Neutrophil (primary cell): Measurements from ENCODE around the gene LY86.

Experiments
- H3K27ac ChIP-seq: fragments of 200-600 bp; sonication (generic); 2 replicates; pipeline ENCODE4 v1.5.1; 2016; ENCODE audit warnings: mild to moderate bottlenecking, moderate library complexity
- H3K27me3 ChIP-seq: fragments of 200-600 bp; sonication (generic); 2 replicates; pipeline ENCODE4 v1.6.0; 2016; ENCODE audit warnings: mild to moderate bottlenecking
- H3K36me3 ChIP-seq: fragments of 200-600 bp; sonication (generic); 2 replicates; pipeline ENCODE4 v1.5.1; 2017
- H3K4me1 ChIP-seq, 2 experiments: fragments of 200-600 bp in 1 of 2; sonication (generic) in 1 of 2; 1 replicate in 1 of 2; 2 replicates in 1 of 2; pipeline versions ENCODE4 v1.5.1 to v1.6.1; 2013 to 2016; ENCODE audit warnings: low read depth in 1 of 2, low read length in 1 of 2, mild to moderate bottlenecking in 1 of 2, moderate library complexity in 1 of 2; ENCODE audit not compliant: control insufficient read depth in 1 of 2, insufficient read depth in 1 of 2
- H3K4me3 ChIP-seq, 2 experiments: fragments of 200-600 bp in 1 of 2; sonication (generic) in 1 of 2; 1 replicate in 1 of 2; 2 replicates in 1 of 2; pipeline ENCODE4 v1.5.1; 2013 to 2016; ENCODE audit warnings: low read depth in 1 of 2, low read length in 1 of 2, mild to moderate bottlenecking in 1 of 2, moderate library complexity in 1 of 2
- H3K9me3 ChIP-seq: fragments of 200-600 bp; sonication (generic); 2 replicates; pipeline ENCODE4 v1.5.1; 2016
- TF ChIP-seq, protein P1 (sequence below): fragments of 200-600 bp; sonication (generic); IDR thresholded peaks from 2 replicates; pipeline ENCODE4 v1.5.1; 2016; ENCODE audit warnings: antibody characterized with exemption

LY86 gene

DNA sequence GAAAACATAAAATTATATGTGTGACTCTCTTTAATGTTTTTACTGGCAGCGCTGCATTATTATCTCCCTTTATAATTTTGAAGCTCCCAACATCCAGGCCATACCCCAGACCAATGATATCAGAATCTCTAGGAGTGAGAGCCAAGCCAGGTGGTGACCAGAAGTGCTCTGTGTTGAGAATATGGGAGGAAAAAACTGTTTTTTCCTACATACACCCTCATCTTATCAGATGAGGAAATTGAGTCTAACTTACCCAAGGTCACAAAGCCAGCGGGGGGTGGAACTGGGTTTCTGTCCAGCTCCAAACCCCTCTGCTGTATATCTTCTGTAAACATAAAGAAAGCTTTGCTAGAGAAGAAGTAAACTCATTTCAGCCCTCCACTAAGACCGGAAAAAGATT is 42.5 kb downstream of the LY86 start:
- no peak overlapping the region for H3K4me3 ChIP-seq
- no peaks in the 10 kb centered on the region for H3K4me1 ChIP-seq
- TF ChIP-seq, protein P1, sequence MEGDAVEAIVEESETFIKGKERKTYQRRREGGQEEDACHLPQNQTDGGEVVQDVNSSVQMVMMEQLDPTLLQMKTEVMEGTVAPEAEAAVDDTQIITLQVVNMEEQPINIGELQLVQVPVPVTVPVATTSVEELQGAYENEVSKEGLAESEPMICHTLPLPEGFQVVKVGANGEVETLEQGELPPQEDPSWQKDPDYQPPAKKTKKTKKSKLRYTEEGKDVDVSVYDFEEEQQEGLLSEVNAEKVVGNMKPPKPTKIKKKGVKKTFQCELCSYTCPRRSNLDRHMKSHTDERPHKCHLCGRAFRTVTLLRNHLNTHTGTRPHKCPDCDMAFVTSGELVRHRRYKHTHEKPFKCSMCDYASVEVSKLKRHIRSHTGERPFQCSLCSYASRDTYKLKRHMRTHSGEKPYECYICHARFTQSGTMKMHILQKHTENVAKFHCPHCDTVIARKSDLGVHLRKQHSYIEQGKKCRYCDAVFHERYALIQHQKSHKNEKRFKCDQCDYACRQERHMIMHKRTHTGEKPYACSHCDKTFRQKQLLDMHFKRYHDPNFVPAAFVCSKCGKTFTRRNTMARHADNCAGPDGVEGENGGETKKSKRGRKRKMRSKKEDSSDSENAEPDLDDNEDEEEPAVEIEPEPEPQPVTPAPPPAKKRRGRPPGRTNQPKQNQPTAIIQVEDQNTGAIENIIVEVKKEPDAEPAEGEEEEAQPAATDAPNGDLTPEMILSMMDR: no peak
- H3K9me3 ChIP-seq: no peaks in the 10 kb centered on the region
- no peak overlapping the region for H3K27ac ChIP-seq
- no peaks in the 10 kb centered on the region for H3K36me3 ChIP-seq
- H3K27me3 ChIP-seq: peaks cover 4% of the 10 kb centered on the region

DNA sequence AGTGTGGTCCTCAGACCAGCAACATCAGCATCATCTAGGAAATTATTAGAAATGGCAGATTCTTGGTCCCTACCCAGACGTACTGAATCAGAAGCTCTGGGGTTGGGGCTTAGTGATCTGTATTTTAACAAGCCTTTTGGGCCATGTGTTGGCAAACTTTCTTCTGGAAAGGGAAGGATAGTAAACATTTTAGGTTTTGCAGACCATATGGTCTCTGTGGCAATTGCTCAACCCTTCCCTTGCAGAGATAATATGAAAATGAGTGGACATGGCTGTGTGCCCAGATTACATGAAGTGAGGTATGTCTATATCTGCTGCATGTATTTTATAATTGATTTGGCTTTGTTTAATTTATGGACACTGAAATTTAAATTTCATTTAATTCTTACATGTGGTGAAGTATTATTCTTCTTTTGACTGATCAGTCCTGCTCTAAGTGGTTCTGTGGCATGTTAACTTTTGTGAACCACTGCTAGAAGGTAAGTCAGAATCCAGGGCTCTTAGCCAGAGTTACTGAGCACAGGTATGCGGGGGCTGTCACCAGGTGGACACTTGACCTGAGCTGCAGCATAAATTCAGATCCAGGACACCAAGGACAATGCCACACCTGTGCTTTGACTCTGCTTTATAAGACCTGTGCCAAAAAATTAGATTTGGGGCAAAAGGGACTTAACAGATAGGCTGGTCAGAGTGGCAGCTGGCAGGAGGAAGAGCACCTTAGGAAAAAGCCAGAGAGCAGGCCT is 43.2 kb downstream of the LY86 start:
- no peak overlapping the region for H3K27ac ChIP-seq
- H3K9me3 ChIP-seq: no peaks in the 10 kb centered on the region
- no peaks in the 10 kb centered on the region for H3K36me3 ChIP-seq
- H3K4me3 ChIP-seq: no peak overlapping the region
- H3K4me1 ChIP-seq: peaks cover 0 to 2% of the 10 kb centered on the region in 2 experiments
- H3K27me3 ChIP-seq: peaks cover 4% of the 10 kb centered on the region
- TF ChIP-seq, protein P1: no peak

- Histone ChIP-seq H3K27ac (no peak overlapping the region), H3K27me3 (peaks cover 4% of the 10 kb centered on the region), H3K4me1 (peaks cover 0 to 3% of the 10 kb centered on the region in 2 experiments), H3K4me3 (no peak overlapping the region), H3K36me3 (no peaks in the 10 kb centered on the region), H3K9me3 (no peaks in the 10 kb centered on the region)
- TF ChIP-seq, protein P1: no peak
These were observed 45.6 kb downstream of the LY86 start for GRCh38 chr6:6633898-6634734.

GRCh38 chr6:6634735-6635075 is 46.2 kb downstream of the LY86 start:
- H3K27me3 ChIP-seq: no peaks in the 10 kb centered on the region
- no peaks in the 10 kb centered on the region for H3K9me3 ChIP-seq
- H3K36me3 ChIP-seq: no peaks in the 10 kb centered on the region
- TF ChIP-seq, protein P1: no peak
- peaks cover 0 to 3% of the 10 kb centered on the region in 2 experiments for H3K4me1 ChIP-seq
- H3K27ac ChIP-seq: no peak overlapping the region
- no peak overlapping the region for H3K4me3 ChIP-seq

- no peaks in the 10 kb centered on the region for H3K27me3 ChIP-seq
- H3K4me1 ChIP-seq: peaks cover 0 to 3% of the 10 kb centered on the region in 2 experiments
- no peaks in the 10 kb centered on the region for H3K36me3 ChIP-seq
- no peak overlapping the region for H3K27ac ChIP-seq
- TF ChIP-seq, protein P1: no peak
- H3K9me3 ChIP-seq: no peaks in the 10 kb centered on the region
- H3K4me3 ChIP-seq: no peak overlapping the region
These were observed 46.8 kb downstream of the LY86 start for GRCh38 chr6:6635291-6635690.
